ENCODE data around the gene SPATS2.
"Not testable (repeated sequence)": the region's sequence is repeated elsewhere in the genome, so short reads cannot be mapped to it uniquely, and the experiment has no call there.

Gene SPATS2

GRCh38 chr12:49367381-49368239, at the start of gene SPATS2:
TSS of gene SPATS2 (plus strand) at chr12:49367462. CDS start at chr12:49461013, 93,551 bp downstream.
- DNase-seq, result no peak

- DNase-seq, result not testable (repeated sequence)
Measured at GRCh38 chr12:49320411-49321103, 46.7 kb upstream of the SPATS2 start.

- DNase-seq, result no peak
Measured at GRCh38 chr12:49322367-49322707, 44.9 kb upstream of the SPATS2 start.

GRCh38 chr12:49322708-49323523, 44.3 kb upstream of the SPATS2 start, which contains the start of gene TROAP:
TSS of gene TROAP (plus strand) at chr12:49323255. CDS start at chr12:49323609, 354 bp downstream.
- peak; percentile 92 to 93 for DNase-seq

- no peak for DNase-seq
Measured at GRCh38 chr12:49323524-49324097, 43.7 kb upstream of the SPATS2 start.

- DNase-seq, result no peak
Measured at GRCh38 chr12:49325606-49326005, 41.7 kb upstream of the SPATS2 start.

- DNase-seq, result no peak
Measured at GRCh38 chr12:49327368-49327767, 39.9 kb upstream of the SPATS2 start.

GRCh38 chr12:49327887-49328286, 39.4 kb upstream of the SPATS2 start:
- no peak for DNase-seq

GRCh38 chr12:49328816-49329215, 38.4 kb upstream of the SPATS2 start:
- DNase-seq, result no peak

GRCh38 chr12:49330032-49330619, 37.1 kb upstream of the SPATS2 start:
- DNase-seq, result no peak

- DNase-seq, result no peak
Measured at GRCh38 chr12:49330631-49331379, 36.5 kb upstream of the SPATS2 start.

GRCh38 chr12:49331380-49332222, 35.7 kb upstream of the SPATS2 start:
- no peak for DNase-seq

GRCh38 chr12:49332441-49332861, 34.8 kb upstream of the SPATS2 start:
- DNase-seq, result no peak

- no peak for DNase-seq
Measured at GRCh38 chr12:49332891-49333371, 34.3 kb upstream of the SPATS2 start.

- DNase-seq, result not testable (repeated sequence)
Measured at GRCh38 chr12:49333778-49334177, 33.5 kb upstream of the SPATS2 start.

- DNase-seq, result no peak
Measured at GRCh38 chr12:49334226-49334625, 33.0 kb upstream of the SPATS2 start.

- no peak for DNase-seq
Measured at GRCh38 chr12:49334681-49335080, 32.6 kb upstream of the SPATS2 start.

GRCh38 chr12:49335118-49335954, 31.9 kb upstream of the SPATS2 start:
- DNase-seq, result no peak

- no peak for DNase-seq
Measured at GRCh38 chr12:49335955-49336644, 31.2 kb upstream of the SPATS2 start.

All from stimulated activated CD4-positive, alpha-beta T cell treated with anti-CD3 and anti-CD28 coated beads, Interleukin-2, amount 100 ng/mL, for 48 hours (primary cell).